ENCODE results near the gene EHD3. TPM values are rescaled to one million over a fixed set of nuclear protein-coding genes. Genes with fewer than 3 reads are reported as not detected.

Gene EHD3
- total RNA-seq, 1 donor from 2014 or later: 7.0 TPM

DNA sequence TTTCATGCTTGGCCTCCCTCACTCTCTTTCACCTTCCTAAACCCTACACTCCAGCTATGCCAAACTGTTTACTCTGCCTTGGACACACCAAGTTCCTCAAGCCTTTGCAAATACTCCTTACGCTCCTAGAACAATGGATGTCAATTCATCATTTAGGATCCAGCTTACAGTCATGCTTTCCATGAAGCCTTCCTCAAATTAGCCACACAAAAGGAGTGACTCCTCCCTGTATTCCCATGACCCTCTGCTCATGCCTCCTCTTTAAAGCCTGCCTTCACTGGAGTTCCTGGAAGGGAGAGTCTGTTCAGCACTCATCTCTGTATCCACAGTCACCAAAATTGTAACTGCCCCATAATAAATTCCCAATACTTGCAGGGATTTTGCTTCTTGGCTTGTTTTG, 721 bp upstream of the EHD3 start:
- intact Hi-C loops (cut with DNase I): no loop called here
- ATAC-seq (no peak), DNase-seq (ENCODE audit: low spot score) (no peak)

DNA sequence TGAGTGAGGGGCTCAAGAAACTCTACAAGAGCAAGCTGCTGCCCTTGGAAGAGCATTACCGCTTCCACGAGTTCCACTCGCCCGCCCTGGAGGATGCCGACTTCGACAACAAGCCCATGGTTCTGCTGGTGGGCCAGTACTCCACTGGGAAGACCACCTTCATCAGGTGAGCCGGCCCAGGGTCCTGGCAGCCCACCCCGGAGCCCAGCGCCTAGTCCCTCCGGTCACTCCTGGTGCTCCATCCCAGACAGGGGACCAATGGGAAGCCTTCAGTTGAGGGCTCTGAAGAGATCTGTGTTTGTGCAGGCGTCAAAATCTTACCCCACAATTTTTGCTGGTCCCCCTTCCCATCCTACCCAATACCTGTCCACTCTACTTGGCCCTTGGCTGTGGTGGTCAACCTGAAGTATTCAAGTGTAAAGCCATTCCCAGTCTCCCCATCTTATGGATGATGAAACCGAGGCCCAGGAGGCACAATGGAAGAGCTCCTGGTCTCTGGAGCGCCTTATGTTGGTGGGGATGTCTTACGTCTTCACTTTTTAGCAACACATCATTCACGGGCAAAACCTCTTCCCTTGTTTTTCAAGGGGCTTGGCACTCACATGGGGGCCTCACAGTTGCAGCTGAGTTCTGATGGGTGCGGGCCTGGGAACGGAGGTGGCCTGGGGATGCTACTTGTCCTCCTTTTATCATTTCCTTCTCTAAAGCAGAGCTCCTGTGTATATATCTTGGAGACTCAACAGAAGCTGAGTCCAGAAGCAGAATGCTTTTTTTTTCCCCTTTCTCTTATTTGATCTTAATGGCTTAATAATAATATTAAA, 941 bp downstream of the EHD3 start:
- DNase-seq (ENCODE audit: low spot score): no peak
- ATAC-seq: no peak
- intact Hi-C loops (cut with DNase I): no loop called here

DNA sequence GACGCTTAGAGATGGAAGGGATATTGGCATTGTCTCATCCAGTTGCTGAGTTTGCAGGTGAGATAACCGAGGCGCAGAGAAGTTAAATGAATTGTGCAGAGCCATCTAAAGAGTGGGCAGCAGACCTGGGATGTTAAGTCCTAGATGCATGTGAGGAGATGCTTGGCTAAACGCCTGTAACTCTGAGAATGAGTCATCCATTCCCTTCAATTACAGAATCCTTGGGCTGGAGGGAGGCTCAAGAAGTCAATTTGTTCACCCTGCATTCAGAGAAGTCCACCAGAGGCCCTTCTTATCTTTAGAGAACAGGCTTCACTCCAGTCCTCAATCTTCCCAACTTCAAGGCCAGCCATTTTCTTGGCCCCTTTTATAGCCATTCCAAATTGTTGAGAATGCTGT, 1.6 kb downstream of the EHD3 start:
- ATAC-seq: no peak
- intact Hi-C loops (cut with DNase I): no loop called here
- no peak for DNase-seq (ENCODE audit: low spot score)

DNA sequence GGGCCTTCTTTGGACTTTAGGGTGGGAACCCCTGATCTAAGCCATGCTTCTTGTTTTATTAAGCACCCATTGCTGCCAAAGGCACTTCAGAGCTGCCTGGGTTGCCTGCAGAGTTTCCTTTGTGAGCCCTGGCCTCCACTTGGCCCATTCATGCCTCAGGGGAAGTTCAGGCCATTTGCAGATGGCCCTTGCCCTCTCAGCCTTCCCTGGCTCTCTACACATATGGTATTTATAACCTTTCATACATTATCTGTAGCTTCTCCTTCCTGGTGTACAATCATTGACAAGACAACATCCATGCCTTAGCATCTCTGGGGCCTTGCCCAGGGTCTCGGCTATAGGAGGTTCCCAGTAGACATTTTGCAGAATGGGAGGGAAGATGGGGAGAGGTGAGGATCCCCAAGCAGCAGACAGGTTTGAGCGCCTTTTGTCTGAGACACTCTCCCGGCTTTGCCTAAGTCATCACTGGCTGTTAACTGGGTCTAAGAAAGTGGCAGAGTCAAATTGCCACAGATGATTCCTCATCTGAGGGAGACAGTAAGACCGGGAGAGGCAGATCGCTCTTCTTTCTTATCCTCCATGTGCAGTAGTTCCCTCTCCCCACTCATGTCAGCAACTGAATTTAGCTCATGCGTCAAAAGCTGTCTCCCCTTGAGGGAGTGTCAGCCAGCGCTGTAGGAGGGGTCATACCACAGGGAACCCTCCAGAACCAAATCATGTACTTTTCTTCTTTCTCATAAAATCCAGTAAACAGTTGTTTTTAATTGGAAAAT, 2.7 kb downstream of the EHD3 start:
- intact Hi-C loops (cut with DNase I): no loop called here
- ATAC-seq (no peak), DNase-seq (ENCODE audit: low spot score) (no peak)

DNA sequence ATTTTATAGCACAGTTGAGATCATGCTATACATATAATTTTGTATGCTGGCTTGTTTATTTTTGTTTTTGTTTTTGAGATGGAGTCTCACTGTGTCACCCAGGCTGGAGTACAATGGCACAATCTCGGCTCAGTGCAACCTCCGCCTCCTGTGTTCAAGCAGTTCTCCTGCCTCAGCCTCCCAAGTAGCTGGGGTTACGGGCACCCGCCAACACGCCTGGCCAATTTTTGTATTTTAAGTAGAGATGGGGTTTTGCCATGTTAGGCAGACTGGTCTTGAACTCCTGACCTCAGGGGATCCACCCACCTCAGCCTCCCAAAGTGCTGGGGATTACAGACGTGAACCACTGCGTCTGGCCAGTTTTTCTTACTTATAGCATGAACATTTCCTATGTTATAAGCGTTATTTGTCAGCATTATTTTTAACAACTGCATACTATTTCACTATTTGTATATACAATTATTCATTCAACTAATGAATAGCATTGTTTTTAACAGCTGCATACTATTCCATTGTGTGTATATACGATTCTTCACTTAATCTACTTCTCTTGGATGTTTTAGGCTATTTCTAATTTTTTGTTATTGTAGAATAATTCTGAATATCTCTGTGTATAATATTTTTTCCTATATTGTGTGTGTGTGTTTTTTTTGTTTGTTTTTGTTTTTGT, 3.5 kb downstream of the EHD3 start:
- intact Hi-C loops (cut with DNase I): no loop called here
- DNase-seq (ENCODE audit: low spot score) (no peak), ATAC-seq (no peak)

DNA sequence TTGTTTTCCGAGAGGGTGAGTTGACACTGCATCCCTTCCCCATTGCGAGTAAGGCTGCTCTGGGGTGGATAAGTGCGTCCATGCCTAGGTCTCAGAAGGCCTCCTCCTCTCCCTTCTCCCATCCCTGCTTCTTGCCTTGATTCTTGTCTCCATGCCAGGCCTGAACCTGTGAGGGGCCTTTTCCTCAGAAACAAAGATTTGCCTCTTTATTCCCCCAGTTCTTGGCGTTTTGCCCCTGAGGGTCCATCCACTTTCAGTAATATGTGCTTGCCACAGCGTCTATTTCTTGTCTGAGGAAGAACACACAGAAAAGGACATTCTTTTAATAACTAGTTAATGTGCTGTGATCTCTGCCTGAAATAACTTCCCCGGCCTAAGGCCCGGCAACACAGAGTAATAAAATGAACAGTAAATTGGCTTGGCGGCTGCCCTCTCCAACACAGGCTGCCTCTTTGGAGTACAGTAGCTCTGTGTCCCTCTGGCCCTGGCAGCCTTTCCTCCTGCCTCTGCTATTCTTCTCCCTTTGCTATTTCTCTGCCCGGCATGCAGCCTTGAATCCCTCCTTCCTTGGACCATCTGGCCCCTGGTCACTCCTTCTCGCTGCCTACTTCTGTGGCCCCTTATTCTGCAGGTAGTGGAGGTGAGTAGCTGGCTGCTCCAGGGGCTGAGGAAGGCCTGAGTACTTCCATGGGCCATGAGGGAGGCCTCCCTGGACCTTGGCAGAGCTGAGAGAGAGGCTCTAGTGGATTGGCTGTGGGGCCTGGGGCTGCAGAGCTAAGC, 4.4 kb downstream of the EHD3 start:
- ATAC-seq (no peak), DNase-seq (ENCODE audit: low spot score) (no peak)
- intact Hi-C loops (cut with DNase I): no loop called here

DNA sequence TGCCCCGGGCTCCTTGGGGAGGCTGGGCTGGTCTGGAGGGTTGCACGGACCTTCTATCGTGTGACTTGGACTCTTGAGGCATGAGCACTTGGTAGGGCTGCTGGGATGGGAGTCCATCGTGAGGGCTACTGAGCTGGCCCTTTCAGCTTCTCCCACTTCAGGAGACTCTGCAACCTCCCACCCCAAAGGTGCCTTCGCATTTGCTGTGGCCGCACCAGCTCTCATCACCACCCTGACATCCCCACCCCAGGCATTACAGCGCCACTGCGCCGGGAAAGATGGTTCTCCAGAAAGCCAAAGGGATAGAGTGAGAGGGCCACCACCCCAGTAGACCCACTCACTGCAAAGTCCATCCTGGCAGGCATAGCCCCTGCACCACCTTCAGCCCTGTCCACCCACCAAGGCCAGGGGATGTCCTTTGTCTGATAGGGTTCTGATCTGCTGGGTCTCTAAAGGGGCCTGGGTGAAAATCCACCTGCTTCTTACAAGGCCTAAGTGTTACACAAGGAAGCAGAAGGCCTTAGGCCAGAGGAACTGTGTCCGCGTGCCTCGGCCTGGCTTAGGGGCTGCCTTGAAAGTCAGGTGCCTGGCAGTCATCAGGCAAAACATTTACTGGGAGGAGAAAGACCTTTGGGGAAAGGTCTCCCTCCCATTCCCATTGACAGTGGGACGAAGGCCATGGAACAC, 5.1 kb downstream of the EHD3 start:
- DNase-seq (ENCODE audit: low spot score): no peak
- intact Hi-C loops (cut with DNase I): no loop called here
- peak; percentile 7 for ATAC-seq

DNA sequence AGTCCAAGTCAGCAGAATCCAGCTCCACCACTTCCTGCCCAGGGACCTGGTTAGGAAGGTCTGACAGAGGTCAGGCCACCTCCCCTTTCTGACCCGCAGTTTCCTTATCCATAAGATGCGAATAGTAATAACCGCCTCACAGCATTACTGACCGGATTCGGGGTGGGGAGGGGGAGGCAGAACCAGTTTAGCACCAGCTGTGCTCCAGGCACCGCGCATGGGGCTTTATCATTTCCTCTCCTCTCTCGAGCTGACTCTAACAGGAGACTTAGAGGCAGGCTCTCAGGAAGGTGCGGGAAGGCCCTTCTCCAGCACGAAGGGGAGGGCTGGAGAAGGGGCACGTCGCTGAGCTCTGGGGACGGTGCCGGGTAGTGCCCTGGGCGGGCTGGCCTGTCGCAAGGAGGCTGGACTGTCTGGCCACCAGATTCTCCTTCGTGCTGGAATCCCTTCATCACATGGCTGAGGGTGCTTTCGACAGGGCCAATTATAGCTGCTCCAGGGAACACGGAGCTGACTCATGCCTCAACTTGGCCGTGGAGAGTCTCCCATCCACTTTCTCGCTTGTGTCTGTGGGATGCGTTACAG, 5.7 kb downstream of the EHD3 start:
- no peak for DNase-seq (ENCODE audit: low spot score)
- intact Hi-C loops (cut with DNase I): no loop called here
- peak; percentile 88 for ATAC-seq

DNA sequence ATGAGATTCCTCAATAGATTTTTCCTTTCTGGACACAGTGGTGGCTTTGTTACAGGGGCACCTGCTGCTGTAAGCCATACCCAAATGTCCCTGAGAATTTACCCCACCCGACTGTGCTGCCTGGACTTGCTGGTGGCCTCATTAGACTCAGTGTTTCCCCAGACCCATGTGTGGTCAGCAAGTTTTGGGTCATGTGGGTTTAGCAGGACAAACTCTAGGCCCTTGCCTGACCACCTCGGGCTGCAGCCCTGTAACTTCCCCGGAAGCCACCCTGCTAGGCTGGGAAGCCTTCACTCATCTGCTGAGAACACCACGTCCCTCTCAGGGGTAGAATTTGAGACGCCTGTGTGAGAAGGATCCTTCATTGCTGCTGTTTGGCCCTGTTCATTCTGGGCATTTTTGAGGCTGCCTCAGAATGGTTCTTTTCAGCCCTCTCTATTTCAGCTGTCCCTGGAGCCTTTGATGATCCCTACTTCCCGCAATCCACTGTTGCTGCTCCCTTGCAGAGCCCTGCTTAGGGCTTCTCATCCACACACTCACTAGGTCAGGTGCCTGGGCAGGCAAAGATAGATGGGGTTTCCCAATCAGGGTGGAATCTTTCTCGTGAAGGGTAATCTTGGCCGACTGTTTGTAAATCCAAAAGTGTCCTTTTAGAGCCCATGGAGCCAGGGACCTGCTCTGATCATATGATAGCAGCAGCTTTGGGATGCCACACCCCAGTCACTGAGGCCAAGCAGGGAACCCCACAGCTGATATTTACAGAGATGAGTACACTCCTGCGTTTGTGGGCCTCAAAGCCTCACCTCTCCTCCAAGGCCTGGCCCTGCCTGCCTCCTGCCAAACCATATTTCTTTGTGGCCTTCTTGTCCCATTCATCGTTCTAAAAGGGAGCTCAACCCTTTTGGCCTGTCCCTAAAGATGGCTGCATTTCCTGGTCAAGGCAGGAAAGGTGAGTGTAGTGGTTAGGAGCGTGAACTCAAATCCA, 6.7 kb downstream of the EHD3 start:
- intact Hi-C loops (cut with DNase I): no loop called here
- peak; percentile 33 for ATAC-seq
- no peak for DNase-seq (ENCODE audit: low spot score)

DNA sequence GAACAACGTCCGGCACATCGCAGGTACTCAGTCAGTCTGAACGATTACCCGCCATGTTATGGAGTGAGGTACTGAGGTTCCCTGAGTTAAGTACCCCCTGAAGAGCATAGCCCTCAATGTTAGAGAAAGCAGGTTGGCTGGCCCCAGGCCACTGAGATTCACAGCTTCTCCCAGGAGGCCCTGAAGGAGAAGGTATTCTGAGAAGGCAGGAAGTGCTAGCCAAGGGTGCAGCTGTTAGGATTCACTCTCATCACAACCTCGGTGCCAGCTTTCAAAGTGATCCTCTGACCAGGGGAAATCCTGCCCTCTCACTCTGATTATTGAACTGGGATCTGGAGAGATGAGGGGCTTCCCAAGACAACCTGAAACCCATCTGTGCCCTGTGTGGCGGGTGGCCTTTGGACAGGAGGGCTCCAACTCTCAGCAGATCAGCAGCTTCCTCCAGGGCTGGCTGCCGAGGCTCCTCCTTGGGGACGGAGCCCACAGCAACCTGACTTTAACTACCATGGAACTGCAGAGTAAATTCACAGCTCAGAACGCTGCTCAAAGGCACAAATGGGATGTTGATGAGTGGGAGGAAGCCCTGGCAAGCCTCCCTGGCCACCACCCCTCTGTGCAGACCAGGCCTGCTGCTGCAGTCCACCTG, 7.8 kb downstream of the EHD3 start:
- intact Hi-C loops (cut with DNase I): no loop called here
- DNase-seq (ENCODE audit: low spot score): no peak
- no peak for ATAC-seq

DNA sequence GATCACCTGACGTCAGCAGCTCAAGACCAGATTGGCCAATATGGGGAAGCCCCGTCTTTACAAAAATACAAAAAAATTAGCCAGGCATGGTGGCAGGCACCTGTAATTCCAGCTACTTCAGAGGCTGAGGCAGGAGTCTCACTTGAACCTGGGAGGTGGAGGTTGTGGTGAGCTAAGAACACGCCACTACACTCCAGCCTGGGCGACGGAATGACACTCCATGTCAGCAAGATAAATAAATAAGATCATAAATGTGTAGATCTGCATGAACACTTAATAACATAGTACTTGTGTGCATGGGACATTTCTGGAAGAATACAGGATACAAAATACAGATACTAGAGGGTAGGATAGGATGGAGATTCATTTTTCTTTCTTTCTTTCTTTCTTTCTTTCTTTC, 9.1 kb downstream of the EHD3 start:
- ATAC-seq (no peak), DNase-seq (ENCODE audit: low spot score) (no peak)
- intact Hi-C loops (cut with DNase I): no loop called here

DNA sequence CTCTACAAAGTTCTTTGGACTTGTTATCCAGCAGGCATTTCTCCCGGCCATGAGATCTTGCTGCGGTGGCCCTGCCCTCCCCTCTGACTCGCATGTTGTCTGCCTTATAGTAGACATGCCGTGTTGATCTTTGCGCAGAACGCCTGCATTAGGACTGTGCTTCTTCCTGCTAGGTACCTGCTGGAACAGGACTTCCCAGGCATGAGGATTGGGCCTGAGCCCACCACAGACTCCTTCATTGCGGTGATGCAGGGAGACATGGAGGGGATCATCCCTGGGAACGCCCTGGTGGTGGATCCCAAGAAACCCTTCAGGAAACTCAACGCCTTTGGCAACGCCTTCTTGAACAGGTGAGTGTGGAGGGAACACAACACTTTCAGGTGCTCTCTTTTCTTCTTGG, 10.1 kb downstream of the EHD3 start:
- ATAC-seq: no peak
- no peak for DNase-seq (ENCODE audit: low spot score)

DNA sequence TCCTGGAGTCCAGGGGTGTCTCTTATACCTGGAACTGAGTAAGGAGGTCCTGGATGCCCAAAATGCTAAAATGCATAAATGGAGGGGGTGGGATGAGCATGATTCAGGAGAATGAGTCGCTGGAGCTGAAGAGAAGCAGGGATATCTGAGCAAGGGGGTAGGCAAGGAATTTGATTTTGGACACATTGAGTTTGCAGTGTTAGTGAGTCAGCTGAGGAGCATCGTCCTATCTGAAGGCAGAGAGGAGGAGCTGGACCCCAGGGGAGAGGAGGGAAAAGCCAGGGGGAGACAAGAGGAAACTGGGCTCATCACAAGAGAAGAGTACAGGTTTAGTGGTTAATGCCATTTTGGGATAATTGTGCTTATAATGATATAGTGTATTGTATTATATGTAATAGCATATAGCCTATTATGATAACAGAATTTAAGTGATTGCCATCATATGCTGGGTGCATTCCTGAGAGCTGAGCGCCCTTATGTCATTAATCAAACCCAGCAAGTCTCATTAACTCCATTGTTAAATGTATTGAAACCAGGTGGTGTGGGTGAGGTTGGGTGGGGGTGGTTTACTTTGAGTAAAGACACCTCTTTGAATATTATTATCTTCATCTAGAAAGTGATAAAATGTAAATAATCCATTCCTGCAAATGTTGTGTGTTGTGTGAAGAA, 12.4 kb downstream of the EHD3 start:
- no peak for DNase-seq (ENCODE audit: low spot score)
- intact Hi-C loops (cut with DNase I): no loop called here
- ATAC-seq: no peak

More for the DNA sequence above, 10.1 kb downstream of the EHD3 start:
- intact Hi-C loops (cut with DNase I): no loop called here

DNA sequence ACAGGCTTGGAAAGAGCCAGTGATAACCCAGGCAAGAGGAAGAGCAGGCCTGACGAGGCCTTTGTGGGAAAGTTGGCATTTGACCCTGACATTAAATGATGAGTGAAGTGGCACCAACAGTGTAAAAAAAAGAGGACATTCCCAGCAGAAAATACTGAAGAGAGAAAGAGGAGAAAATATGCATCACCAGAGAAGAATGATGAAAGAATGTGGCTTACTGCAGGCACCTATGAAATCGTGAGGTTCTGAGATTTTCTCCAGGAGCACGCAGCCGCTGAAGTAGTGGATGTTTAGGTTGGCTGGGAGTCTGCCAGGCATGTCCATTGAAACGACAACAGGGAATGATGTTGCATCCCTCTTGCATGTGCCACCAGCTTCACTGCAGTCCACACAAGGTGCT, 13.8 kb downstream of the EHD3 start:
- DNase-seq (ENCODE audit: low spot score): no peak
- ATAC-seq: no peak
- intact Hi-C loops (cut with DNase I): no loop called here

DNA sequence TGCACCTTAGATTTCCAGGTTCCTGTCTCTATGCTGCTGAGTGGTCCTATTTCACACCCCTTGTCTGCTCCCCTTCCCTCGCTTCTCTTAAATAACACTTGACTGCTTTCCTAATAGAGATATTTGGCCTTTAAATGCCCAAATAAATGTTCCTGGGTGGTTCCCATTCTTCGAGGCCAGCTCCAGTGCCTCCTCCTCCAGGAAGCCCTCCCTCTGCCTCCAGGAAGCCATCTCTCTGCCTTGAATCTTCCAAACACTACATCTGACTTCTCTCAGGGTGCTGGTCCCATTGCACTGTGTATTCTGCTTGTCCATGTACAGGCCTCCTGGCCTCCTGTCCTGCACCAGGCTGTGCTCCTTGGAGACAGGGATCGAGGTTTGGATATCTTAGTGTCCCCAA, 14.2 kb downstream of the EHD3 start:
- intact Hi-C loops (cut with DNase I): no loop called here
- DNase-seq (ENCODE audit: low spot score) (no peak), ATAC-seq (no peak)

DNA sequence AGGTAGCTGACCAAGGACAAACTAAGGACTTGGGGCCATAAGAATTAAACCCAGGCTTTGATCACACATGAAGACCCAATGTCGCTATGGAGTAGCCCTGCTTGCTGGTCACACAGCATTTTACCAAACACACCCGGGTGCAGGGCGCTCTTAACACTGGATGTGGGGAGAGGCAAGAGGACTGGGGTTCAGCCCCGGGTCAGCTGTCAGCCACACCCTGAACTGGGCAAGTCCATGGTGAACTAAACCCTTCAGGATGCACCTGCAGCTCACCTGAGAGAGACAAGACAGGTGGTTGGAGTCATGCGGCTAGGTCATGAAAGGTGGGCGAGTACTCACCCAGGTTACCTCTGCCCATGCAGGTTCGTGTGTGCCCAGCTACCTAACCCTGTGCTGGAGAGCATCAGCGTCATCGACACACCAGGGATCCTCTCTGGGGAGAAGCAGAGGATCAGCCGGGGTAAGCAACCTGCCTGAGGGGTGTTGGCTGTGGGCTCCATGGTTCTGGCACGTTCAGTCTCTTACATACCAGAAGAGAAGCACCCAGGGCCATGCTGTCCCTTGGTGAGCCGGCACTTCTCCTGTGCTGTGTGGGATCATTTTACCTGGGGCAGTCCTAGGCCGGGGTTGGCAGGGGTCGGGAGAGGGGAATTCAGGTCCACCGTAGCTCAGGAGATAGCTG, 15.2 kb downstream of the EHD3 start:
- ATAC-seq: no peak
- no peak for DNase-seq (ENCODE audit: low spot score)
- intact Hi-C loops (cut with DNase I): no loop called here
